Measurements from ENCODE around the gene GCNT2. TPM values are rescaled to one million over a fixed set of nuclear protein-coding genes. Genes with fewer than 3 reads are reported as not detected.

Gene GCNT2
- total RNA-seq, 1 donor from 2014 or later: 71.1 TPM

DNA sequence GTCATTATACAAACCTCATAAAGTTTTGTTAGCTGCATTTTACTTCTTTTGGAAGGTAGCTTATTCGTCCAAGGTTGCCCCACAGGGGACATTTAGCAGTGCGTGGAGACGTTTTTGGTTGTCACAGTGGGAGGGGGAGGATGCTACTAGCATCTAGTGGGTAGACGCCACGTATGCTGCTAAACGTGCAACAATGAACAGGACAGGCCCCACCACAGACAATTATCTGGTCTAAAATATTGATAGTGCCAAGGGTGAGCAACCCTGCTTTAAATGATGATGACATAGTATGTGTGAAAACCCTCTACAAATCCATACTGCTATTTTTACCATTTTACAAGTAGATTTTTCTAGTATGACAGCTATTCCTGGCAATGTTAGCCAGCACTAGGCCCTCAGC, 13.9 kb upstream of the GCNT2 start:
- Mint-ChIP-seq H3K27me3 (ENCODE audit: unreplicated experiment) (peaks cover 3% of the 10 kb centered on the region), H3K27ac (ENCODE audit: unreplicated experiment) (no peak overlapping the region), H3K4me3 (ENCODE audit: unreplicated experiment) (no peak overlapping the region), H3K4me1 (ENCODE audit: unreplicated experiment) (peaks cover 6% of the 10 kb centered on the region), H3K36me3 (ENCODE audit: low read depth, unreplicated experiment) (no peaks in the 10 kb centered on the region), H3K9me3 (ENCODE audit: unreplicated experiment) (no peaks in the 10 kb centered on the region)
- TF ChIP-seq, protein P1, sequence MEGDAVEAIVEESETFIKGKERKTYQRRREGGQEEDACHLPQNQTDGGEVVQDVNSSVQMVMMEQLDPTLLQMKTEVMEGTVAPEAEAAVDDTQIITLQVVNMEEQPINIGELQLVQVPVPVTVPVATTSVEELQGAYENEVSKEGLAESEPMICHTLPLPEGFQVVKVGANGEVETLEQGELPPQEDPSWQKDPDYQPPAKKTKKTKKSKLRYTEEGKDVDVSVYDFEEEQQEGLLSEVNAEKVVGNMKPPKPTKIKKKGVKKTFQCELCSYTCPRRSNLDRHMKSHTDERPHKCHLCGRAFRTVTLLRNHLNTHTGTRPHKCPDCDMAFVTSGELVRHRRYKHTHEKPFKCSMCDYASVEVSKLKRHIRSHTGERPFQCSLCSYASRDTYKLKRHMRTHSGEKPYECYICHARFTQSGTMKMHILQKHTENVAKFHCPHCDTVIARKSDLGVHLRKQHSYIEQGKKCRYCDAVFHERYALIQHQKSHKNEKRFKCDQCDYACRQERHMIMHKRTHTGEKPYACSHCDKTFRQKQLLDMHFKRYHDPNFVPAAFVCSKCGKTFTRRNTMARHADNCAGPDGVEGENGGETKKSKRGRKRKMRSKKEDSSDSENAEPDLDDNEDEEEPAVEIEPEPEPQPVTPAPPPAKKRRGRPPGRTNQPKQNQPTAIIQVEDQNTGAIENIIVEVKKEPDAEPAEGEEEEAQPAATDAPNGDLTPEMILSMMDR (IDR thresholded peaks at IDR 0.05; ENCODE audit: unreplicated experiment): no peak
- DNase-seq (ENCODE audit: low spot score): no peak

DNA sequence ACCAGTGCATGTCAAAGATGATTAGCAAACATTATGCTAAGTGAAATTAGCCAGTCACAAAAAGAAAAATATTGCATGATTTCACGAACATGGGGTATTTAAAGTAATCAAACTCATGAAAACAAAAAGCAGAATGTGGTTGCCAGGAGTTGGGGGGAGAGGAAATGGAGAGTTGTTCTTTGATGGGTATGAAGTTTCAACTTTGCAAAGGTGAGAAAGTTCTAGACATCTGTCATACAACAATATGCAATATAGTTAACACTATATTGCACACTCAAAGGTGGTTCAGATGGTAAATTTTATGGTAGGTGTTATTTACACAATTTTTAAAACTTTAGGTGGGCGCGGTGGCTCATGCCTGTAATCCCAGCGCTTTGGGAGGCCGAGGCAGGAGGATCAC, 13.4 kb upstream of the GCNT2 start:
- Mint-ChIP-seq H3K4me1 (ENCODE audit: unreplicated experiment) (peaks cover 6% of the 10 kb centered on the region), H3K27me3 (ENCODE audit: unreplicated experiment) (peaks cover 3% of the 10 kb centered on the region), H3K4me3 (ENCODE audit: unreplicated experiment) (no peak overlapping the region), H3K9me3 (ENCODE audit: unreplicated experiment) (no peaks in the 10 kb centered on the region), H3K27ac (ENCODE audit: unreplicated experiment) (no peak overlapping the region), H3K36me3 (ENCODE audit: low read depth, unreplicated experiment) (no peaks in the 10 kb centered on the region)
- DNase-seq (ENCODE audit: low spot score): no peak
- TF ChIP-seq, protein P1 (IDR thresholded peaks at IDR 0.05; ENCODE audit: unreplicated experiment): no peak

DNA sequence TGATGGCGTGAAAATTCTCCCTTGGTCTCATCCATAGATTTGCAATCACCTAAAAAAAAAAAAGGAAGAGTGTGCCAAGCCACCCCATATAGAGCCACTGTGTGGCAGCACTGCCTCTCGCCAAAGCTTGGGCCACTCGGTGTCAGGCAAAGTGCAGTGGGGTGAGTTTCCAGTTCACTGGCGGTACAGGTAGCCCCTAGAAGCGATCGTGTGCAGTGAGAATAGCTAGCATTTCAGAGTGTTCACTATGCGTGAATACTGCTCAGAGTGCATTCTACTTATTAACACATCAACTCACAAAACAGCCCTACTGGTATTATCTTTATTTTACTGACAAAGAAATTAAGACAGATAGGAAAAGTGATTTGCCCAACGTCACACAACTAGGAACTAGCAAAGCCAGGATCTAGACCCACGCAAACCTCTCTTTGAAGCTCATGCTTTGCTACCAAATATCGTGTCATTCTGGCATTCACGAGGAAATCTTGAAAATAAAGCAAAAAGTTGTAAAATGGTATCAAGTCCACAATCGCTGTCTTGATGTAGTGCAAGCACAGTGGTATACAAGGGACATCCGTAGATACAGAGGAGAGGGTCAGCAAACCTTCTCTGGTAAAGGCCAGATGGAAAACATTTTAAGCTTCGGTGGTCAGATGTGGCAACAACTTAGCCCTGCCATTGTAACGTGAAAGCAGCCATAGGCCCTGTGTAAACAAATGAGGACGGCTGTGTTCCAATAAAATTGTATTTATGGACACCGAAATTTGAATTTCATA, 10.4 kb upstream of the GCNT2 start:
- no peak overlapping the region for H3K4me3 Mint-ChIP-seq (ENCODE audit: unreplicated experiment)
- DNase-seq (ENCODE audit: low spot score): peak; percentile 70
- H3K36me3 Mint-ChIP-seq (ENCODE audit: low read depth, unreplicated experiment): no peaks in the 10 kb centered on the region
- H3K27ac Mint-ChIP-seq (ENCODE audit: unreplicated experiment): no peak overlapping the region
- TF ChIP-seq, protein P1 (IDR thresholded peaks at IDR 0.05; ENCODE audit: unreplicated experiment): peak; percentile 61
- no peaks in the 10 kb centered on the region for H3K9me3 Mint-ChIP-seq (ENCODE audit: unreplicated experiment)
- H3K4me1 Mint-ChIP-seq (ENCODE audit: unreplicated experiment): peaks cover 6% of the 10 kb centered on the region
- H3K27me3 Mint-ChIP-seq (ENCODE audit: unreplicated experiment): peaks cover 6% of the 10 kb centered on the region

DNA sequence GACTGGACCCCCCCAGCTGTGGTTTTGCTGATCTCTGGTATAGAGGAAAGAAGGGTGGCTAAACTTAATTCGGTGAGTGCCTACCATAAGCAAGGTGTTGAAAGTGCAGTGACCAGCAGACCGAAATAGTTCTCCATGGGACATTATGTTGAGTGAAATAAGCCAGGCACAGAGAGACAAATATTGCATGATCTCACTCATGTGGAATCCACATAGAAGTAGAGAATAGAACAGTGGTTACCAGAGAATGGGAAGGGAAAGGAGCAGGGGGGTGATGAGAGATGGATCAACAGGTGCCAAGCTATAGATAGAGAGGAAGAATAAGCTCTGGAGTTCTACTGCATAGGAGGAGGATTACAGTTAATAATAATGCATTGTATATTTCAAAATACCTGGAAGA, 9.7 kb upstream of the GCNT2 start:
- peaks cover 6% of the 10 kb centered on the region for H3K4me1 Mint-ChIP-seq (ENCODE audit: unreplicated experiment)
- no peak for DNase-seq (ENCODE audit: low spot score)
- no peaks in the 10 kb centered on the region for H3K9me3 Mint-ChIP-seq (ENCODE audit: unreplicated experiment)
- peaks cover 6% of the 10 kb centered on the region for H3K27me3 Mint-ChIP-seq (ENCODE audit: unreplicated experiment)
- TF ChIP-seq, protein P1 (IDR thresholded peaks at IDR 0.05; ENCODE audit: unreplicated experiment): no peak
- H3K36me3 Mint-ChIP-seq (ENCODE audit: low read depth, unreplicated experiment): no peaks in the 10 kb centered on the region
- H3K4me3 Mint-ChIP-seq (ENCODE audit: unreplicated experiment): no peak overlapping the region
- no peak overlapping the region for H3K27ac Mint-ChIP-seq (ENCODE audit: unreplicated experiment)

DNA sequence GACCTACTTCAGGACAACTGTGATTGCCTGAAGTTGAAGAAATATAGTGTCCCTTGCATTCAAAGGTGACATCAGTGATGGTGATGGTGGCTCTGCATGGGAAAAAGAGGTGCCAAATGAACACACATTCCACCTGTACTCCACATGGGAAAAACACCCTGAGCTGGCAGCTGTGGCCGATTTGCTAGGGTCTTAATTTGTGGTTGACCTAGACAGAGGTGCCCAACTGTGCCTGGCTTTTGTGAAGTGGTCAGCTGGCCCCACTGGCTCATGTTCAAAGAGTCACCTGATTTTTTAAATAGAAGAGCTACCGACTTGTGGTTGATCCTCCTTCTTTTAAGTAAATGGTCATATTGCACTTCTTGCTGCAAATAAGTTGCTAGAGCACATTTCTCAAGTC, 7.6 kb upstream of the GCNT2 start:
- Mint-ChIP-seq H3K36me3 (ENCODE audit: low read depth, unreplicated experiment) (no peaks in the 10 kb centered on the region), H3K4me1 (ENCODE audit: unreplicated experiment) (peaks cover 9% of the 10 kb centered on the region), H3K9me3 (ENCODE audit: unreplicated experiment) (no peaks in the 10 kb centered on the region), H3K27ac (ENCODE audit: unreplicated experiment) (no peak overlapping the region), H3K27me3 (ENCODE audit: unreplicated experiment) (peaks cover 6% of the 10 kb centered on the region), H3K4me3 (ENCODE audit: unreplicated experiment) (no peak overlapping the region)
- TF ChIP-seq, protein P1 (IDR thresholded peaks at IDR 0.05; ENCODE audit: unreplicated experiment): no peak
- no peak for DNase-seq (ENCODE audit: low spot score)

Measured in endothelial cell (in vitro differentiated cells).